K562 (cell line): Measurements from ENCODE around the gene ISG20.

Experiments
- CTCF ChIP-seq, 3 experiments: IDR thresholded peaks in 2 of 3; conservative IDR thresholded peaks in 1 of 3; 2 replicates each; pipeline ENCODE4 v1.5.1; 2011 to 2012; ENCODE audit warnings: low read length in 3 of 3, mild to moderate bottlenecking in 3 of 3, control low read depth in 2 of 3, improper control_type of control experiment in 1 of 3, inconsistent platforms in 1 of 3, low read depth in 1 of 3, mixed read lengths in 1 of 3, moderate library complexity in 1 of 3; ENCODE audit not compliant: insufficient read depth in 2 of 3
- ELK1 ChIP-seq: sonication (generic); formaldehyde crosslinking; IDR thresholded peaks from 2 replicates; pipeline ENCODE4 v1.8.1; 2022; ENCODE audit warnings: missing genetic modification reagents
- MAX ChIP-seq: sonication (generic); formaldehyde crosslinking; IDR thresholded peaks from 2 replicates; pipeline ENCODE4 v1.9.0; 2022; ENCODE audit warnings: mild to moderate bottlenecking, missing genetic modification reagents
- ZNF324 ChIP-seq: fragments of 250-450 bp; sonication (Bioruptor Pico); IDR thresholded peaks from 2 replicates; pipeline ENCODE4 v1.4.0; 2020; ENCODE audit warnings: mild to moderate bottlenecking
- ZSCAN29 ChIP-seq: fragments of 450-650 bp; IDR thresholded peaks from 2 replicates; pipeline ENCODE4 v1.6.1; 2017

- TF ChIP-seq CTCF (IDR thresholded peaks at IDR 0.05 in 2 of 3, conservative IDR thresholded peaks at IDR 0.05 in 1 of 3; ENCODE audit: insufficient read depth in 2 of 3, low read depth in 1 of 3, low read length in 3 of 3) (no peak), ZSCAN29 (no peak), MAX (CRISPR knock-in tag) (no peak), ZNF324 (CRISPR knock-in tag) (no peak), ELK1 (CRISPR knock-in tag) (no peak)
Observed at GRCh38 chr15:88661761-88662556, 23.1 kb downstream of the ISG20 start.
